ENCODE data around the gene OXCT1. TPM values are rescaled to one million over a fixed set of nuclear protein-coding genes. Genes with fewer than 3 reads are reported as not detected.

OXCT1 gene
- total and polyA plus RNA-seq, 2 of the 13 experiments (the other 11 are each of a cell fraction or from before 2014, with no cell fraction given) = 0.92 to 4.7 TPM

DNA sequence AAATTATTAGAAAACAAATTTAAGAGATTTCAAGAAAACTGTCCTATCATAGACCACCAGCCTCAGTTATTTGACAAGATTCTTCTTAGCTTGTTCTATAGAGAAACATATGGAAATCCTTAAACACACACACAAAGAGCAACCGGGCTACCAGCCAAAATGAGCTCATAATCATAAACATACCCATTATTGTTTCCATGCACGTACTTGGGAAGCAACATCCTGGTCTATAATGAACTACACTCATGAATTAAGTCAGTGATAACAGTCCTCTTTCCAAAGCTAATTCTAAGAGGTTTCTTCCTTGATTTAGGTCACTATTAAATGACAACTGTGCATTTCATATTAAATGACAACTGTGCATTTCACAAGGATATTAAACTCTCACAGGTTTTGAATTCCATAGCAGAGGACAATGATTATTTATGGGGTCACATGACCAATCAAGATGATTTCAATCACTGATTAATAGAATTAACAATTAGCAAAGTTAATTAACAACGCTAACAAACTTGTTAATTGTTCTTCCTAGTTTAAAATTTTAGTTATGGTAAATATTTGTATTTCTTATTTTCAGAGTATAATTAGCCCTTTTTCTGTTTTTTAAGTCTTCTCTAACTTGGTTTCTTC is 77.0 kb downstream of the OXCT1 start:
- no TSS peak for BruUV-seq (replicated peaks)
- Histone ChIP-seq H3K36me3 (replicated peaks in 1 of 2; ENCODE audit: control insufficient read depth in 1 of 2, insufficient read depth in 2 of 2, low read length in 2 of 2) (no peaks in the 10 kb centered on the region), H3K27ac (ENCODE audit: extremely low read length, insufficient read depth, low read length) (no peak overlapping the region), H3K9ac (ENCODE audit: insufficient read depth, low read depth, low read length) (no peak overlapping the region), H2AFZ (ENCODE audit: low read length) (no peak overlapping the region), H3K4me2 (ENCODE audit: low read depth, low read length) (no peak overlapping the region), H3K9me3 (ENCODE audit: low read length) (no peaks in the 10 kb centered on the region), H3K4me1 (ENCODE audit: insufficient read depth, low read length) (no peaks in the 10 kb centered on the region), H3K4me3 (replicated peaks in 1 of 3; ENCODE audit: insufficient read depth in 1 of 3, low read depth in 2 of 3, low read length in 3 of 3) (no peak overlapping the region), H3K27me3 (ENCODE audit: control insufficient read depth in 1 of 2, insufficient read depth in 2 of 2, low read length in 2 of 2) (no peaks in the 10 kb centered on the region), H4K20me1 (ENCODE audit: insufficient read depth, low read length) (no peaks in the 10 kb centered on the region), H3K79me2 (ENCODE audit: insufficient read depth, low read length) (no peaks in the 10 kb centered on the region)
- intact Hi-C loops (cut with micrococcal nuclease; ENCODE audit: unreplicated experiment) (no loop called here), in situ Hi-C loops (cut with HindIII; ENCODE audit: extremely low pct_ligation_motif_present, low pct_unique_long_range_greater_than_20kb) (no loop called here)
- WGBS (ENCODE audit: low lambda C conversion rate) = 59% methylated on average over 3 of the region's 3 CpGs
- ATAC-seq (no peak), DNase-seq (ENCODE audit: low spot score) (no peak), FAIRE-seq (no peak)
- TF ChIP-seq, protein P1, sequence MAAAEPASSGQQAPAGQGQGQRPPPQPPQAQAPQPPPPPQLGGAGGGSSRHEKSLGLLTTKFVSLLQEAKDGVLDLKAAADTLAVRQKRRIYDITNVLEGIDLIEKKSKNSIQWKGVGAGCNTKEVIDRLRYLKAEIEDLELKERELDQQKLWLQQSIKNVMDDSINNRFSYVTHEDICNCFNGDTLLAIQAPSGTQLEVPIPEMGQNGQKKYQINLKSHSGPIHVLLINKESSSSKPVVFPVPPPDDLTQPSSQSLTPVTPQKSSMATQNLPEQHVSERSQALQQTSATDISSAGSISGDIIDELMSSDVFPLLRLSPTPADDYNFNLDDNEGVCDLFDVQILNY (CRISPR knock-in tag; conservative IDR thresholded peaks at IDR 0.05) = no peak
- TF ChIP-seq ZNF431 (CRISPR knock-in tag; IDR thresholded peaks at IDR 0.05; ENCODE audit: borderline replicate concordance, low read depth) (no peak), ZNF672 (CRISPR knock-in tag; IDR thresholded peaks at IDR 0.05) (no peak), EZH2 (conservative IDR thresholded peaks at IDR 0.05; ENCODE audit: low read depth, low read length) (no peak), IRF2 (CRISPR knock-in tag; IDR thresholded peaks at IDR 0.05) (no peak), ZNF670 (CRISPR knock-in tag; IDR thresholded peaks at IDR 0.05; ENCODE audit: borderline replicate concordance) (no peak), ARNT2 (CRISPR knock-in tag; IDR thresholded peaks at IDR 0.05; ENCODE audit: low read depth) (no peak), SIX4 (CRISPR knock-in tag; IDR thresholded peaks at IDR 0.05) (no peak), SIX1 (CRISPR knock-in tag; IDR thresholded peaks at IDR 0.05; ENCODE audit: borderline replicate concordance) (no peak), FLYWCH1 (CRISPR knock-in tag; IDR thresholded peaks at IDR 0.05) (no peak), FOXJ3 (CRISPR knock-in tag; IDR thresholded peaks at IDR 0.05; ENCODE audit: borderline replicate concordance) (no peak), SP140L (CRISPR knock-in tag; IDR thresholded peaks at IDR 0.05; ENCODE audit: borderline replicate concordance) (no peak)
- TF ChIP-seq, protein P2, sequence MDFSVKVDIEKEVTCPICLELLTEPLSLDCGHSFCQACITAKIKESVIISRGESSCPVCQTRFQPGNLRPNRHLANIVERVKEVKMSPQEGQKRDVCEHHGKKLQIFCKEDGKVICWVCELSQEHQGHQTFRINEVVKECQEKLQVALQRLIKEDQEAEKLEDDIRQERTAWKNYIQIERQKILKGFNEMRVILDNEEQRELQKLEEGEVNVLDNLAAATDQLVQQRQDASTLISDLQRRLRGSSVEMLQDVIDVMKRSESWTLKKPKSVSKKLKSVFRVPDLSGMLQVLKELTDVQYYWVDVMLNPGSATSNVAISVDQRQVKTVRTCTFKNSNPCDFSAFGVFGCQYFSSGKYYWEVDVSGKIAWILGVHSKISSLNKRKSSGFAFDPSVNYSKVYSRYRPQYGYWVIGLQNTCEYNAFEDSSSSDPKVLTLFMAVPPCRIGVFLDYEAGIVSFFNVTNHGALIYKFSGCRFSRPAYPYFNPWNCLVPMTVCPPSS (IDR thresholded peaks at IDR 0.05) = no peak
- TF ChIP-seq, protein P3, sequence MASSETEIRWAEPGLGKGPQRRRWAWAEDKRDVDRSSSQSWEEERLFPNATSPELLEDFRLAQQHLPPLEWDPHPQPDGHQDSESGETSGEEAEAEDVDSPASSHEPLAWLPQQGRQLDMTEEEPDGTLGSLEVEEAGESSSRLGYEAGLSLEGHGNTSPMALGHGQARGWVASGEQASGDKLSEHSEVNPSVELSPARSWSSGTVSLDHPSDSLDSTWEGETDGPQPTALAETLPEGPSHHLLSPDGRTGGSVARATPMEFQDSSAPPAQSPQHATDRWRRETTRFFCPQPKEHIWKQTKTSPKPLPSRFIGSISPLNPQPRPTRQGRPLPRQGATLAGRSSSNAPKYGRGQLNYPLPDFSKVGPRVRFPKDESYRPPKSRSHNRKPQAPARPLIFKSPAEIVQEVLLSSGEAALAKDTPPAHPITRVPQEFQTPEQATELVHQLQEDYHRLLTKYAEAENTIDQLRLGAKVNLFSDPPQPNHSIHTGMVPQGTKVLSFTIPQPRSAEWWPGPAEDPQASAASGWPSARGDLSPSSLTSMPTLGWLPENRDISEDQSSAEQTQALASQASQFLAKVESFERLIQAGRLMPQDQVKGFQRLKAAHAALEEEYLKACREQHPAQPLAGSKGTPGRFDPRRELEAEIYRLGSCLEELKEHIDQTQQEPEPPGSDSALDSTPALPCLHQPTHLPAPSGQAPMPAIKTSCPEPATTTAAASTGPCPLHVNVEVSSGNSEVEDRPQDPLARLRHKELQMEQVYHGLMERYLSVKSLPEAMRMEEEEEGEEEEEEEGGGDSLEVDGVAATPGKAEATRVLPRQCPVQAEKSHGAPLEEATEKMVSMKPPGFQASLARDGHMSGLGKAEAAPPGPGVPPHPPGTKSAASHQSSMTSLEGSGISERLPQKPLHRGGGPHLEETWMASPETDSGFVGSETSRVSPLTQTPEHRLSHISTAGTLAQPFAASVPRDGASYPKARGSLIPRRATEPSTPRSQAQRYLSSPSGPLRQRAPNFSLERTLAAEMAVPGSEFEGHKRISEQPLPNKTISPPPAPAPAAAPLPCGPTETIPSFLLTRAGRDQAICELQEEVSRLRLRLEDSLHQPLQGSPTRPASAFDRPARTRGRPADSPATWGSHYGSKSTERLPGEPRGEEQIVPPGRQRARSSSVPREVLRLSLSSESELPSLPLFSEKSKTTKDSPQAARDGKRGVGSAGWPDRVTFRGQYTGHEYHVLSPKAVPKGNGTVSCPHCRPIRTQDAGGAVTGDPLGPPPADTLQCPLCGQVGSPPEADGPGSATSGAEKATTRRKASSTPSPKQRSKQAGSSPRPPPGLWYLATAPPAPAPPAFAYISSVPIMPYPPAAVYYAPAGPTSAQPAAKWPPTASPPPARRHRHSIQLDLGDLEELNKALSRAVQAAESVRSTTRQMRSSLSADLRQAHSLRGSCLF (CRISPR knock-in tag; IDR thresholded peaks at IDR 0.05; ENCODE audit: borderline replicate concordance) = no peak
- TF ChIP-seq, protein P4, sequence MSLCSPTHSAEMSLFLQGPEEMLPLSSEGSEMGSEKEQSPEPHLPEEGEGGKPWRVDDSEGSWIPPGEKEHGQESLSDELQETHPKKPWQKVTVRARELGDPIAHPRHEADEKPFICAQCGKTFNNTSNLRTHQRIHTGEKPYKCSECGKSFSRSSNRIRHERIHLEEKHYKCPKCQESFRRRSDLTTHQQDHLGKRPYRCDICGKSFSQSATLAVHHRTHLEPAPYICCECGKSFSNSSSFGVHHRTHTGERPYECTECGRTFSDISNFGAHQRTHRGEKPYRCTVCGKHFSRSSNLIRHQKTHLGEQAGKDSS (CRISPR knock-in tag; IDR thresholded peaks at IDR 0.05; ENCODE audit: borderline replicate concordance, low read depth) = no peak
- ChIA-PET CTCF (ENCODE audit: low intra/inter-chr PET ratio, low total read pairs) (no interaction called here), POLR2A (no interaction called here)
